ENCODE measurements around the gene SH3PXD2B.

GRCh38 chr5:172365948-172366608, 88.2 kb downstream of the SH3PXD2B start:
- TF ChIP-seq CTCF (IDR thresholded peaks at IDR 0.05; ENCODE audit: low read length) (no peak), EZH2 (IDR thresholded peaks at IDR 0.05; ENCODE audit: borderline replicate concordance, low read length) (no peak)

Measured in OCI-LY1 (cell line).